ENCODE measurements around the gene GRHL3. TPM values are rescaled to one million over a fixed set of nuclear protein-coding genes. Genes with fewer than 3 reads are reported as not detected.

Gene GRHL3
- total RNA-seq, 2 experiments from 2014 or later: not detected

DNA sequence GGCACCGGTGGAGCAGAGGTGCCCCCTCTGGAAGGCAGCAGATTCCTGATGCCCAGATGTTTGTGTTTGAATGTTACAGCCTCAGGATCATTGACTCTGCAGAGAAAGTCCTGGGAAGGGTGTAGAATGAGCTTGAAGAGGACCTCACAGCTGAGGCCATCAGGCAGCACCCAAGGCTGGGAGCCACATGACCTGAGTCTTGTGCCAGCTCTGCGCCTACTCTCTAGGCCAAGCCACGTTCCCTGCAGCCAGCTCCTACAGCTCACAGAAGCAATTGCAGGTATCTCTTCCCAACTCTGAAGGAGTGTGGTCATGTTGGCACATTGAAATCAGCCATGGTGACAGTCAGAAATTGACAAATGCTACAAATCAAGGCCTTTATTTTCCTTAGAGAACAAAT, 36.3 kb downstream of the GRHL3 start:
- H3K27me3 ChIP-seq (ENCODE audit: control insufficient read depth in 1 of 2, insufficient read depth in 2 of 2, low read length in 2 of 2): no peaks in the 10 kb centered on the region
- H3K4me1 ChIP-seq (ENCODE audit: insufficient read depth, low read length): peaks cover 10% of the 10 kb centered on the region
- Mint-ChIP-seq H3K4me3 (no peak overlapping the region), H3K27me3 (no peaks in the 10 kb centered on the region), H3K36me3 (ENCODE audit: low read depth) (peaks cover 22% of the 10 kb centered on the region), H3K9me3 (no peaks in the 10 kb centered on the region), H3K27ac (no peak overlapping the region), H3K4me1 (ENCODE audit: low read depth) (peaks cover 14% of the 10 kb centered on the region)
- H3K27ac ChIP-seq (ENCODE audit: low read depth in 1 of 2, low read length in 2 of 2): no peak overlapping the region
- peaks cover 9% of the 10 kb centered on the region for H3K36me3 ChIP-seq (ENCODE audit: insufficient read depth, low read length)
- DNase-seq (no peak), ATAC-seq (ENCODE audit: poor library complexity) (no peak)
- H3K9me3 ChIP-seq (ENCODE audit: control insufficient read depth in 1 of 2, insufficient read depth in 1 of 2, low read length in 2 of 2): no peaks in the 10 kb centered on the region
- intact Hi-C loops (cut with DNase I, micrococcal nuclease): no loop called here
- ChIA-PET CTCF (no interaction called here), POLR2A (no interaction called here)
- H3K4me3 ChIP-seq (ENCODE audit: low read length): no peak overlapping the region
- TF ChIP-seq, protein P1, sequence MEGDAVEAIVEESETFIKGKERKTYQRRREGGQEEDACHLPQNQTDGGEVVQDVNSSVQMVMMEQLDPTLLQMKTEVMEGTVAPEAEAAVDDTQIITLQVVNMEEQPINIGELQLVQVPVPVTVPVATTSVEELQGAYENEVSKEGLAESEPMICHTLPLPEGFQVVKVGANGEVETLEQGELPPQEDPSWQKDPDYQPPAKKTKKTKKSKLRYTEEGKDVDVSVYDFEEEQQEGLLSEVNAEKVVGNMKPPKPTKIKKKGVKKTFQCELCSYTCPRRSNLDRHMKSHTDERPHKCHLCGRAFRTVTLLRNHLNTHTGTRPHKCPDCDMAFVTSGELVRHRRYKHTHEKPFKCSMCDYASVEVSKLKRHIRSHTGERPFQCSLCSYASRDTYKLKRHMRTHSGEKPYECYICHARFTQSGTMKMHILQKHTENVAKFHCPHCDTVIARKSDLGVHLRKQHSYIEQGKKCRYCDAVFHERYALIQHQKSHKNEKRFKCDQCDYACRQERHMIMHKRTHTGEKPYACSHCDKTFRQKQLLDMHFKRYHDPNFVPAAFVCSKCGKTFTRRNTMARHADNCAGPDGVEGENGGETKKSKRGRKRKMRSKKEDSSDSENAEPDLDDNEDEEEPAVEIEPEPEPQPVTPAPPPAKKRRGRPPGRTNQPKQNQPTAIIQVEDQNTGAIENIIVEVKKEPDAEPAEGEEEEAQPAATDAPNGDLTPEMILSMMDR (IDR thresholded peaks at IDR 0.05): no peak

DNA sequence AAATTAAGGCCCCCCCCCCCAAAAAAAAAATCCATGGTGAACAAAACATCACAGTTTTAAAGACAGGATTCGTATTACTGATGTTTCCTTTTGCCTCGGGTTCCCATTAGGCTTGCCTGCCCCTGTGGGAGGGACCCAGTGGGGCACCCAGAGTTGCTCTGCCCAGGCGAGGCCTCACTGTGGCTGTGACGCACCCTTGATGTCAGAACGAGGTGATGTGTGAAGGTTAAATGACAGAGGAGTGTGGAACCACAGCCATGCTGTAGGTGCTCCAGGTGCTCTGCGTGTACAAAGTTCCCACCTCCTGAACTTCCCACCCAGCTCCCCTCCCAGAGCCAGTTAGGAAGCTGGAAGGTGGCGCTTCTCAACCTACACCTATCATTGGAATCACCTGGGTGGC, 37.9 kb downstream of the GRHL3 start:
- peaks cover 28% of the 10 kb centered on the region for H3K36me3 Mint-ChIP-seq (ENCODE audit: low read depth)
- Histone ChIP-seq H3K36me3 (ENCODE audit: insufficient read depth, low read length) (peaks cover 9% of the 10 kb centered on the region), H3K4me1 (ENCODE audit: insufficient read depth, low read length) (peaks cover 3% of the 10 kb centered on the region), H3K4me3 (ENCODE audit: low read length) (no peak overlapping the region), H3K27me3 (ENCODE audit: control insufficient read depth in 1 of 2, insufficient read depth in 2 of 2, low read length in 2 of 2) (no peaks in the 10 kb centered on the region), H3K9me3 (ENCODE audit: control insufficient read depth in 1 of 2, insufficient read depth in 1 of 2, low read length in 2 of 2) (no peaks in the 10 kb centered on the region), H3K27ac (ENCODE audit: low read depth in 1 of 2, low read length in 2 of 2) (no peak overlapping the region)
- intact Hi-C loops (cut with DNase I, micrococcal nuclease): no loop called here
- DNase-seq: no peak
- no peak for ATAC-seq (ENCODE audit: poor library complexity)
- H3K27ac Mint-ChIP-seq: no peak overlapping the region
- ChIA-PET CTCF (no interaction called here), POLR2A (no interaction called here)
- no peaks in the 10 kb centered on the region for H3K9me3 Mint-ChIP-seq
- H3K27me3 Mint-ChIP-seq: no peaks in the 10 kb centered on the region
- peaks cover 3% of the 10 kb centered on the region for H3K4me1 Mint-ChIP-seq (ENCODE audit: low read depth)
- TF ChIP-seq, protein P1 (IDR thresholded peaks at IDR 0.05): no peak
- no peak overlapping the region for H3K4me3 Mint-ChIP-seq

DNA sequence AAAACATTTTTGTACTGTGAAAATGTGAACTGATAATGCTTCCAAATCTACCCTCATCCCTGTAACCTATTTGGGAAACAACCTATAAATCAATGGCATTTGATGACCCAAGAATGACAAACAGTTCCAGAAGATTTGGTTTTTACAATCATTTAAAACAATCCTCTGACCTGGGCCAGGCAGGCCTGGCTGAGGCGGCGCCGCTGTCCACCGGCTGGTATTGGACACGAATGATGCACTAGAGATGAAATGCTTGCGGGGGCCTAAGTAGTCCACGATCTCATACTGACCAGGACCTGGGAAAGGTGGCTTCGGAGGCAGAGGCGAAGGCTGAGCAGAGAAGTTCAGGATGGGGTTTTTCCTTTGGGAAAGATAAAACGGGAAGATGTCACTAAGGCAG, 41.5 kb downstream of the GRHL3 start:
- no peaks in the 10 kb centered on the region for H3K4me1 Mint-ChIP-seq (ENCODE audit: low read depth)
- ATAC-seq (ENCODE audit: poor library complexity): no peak
- H3K27me3 ChIP-seq (ENCODE audit: control insufficient read depth in 1 of 2, insufficient read depth in 2 of 2, low read length in 2 of 2): no peaks in the 10 kb centered on the region

More for the DNA sequence above, 41.5 kb downstream of the GRHL3 start:
- Mint-ChIP-seq H3K27ac (no peak overlapping the region), H3K36me3 (ENCODE audit: low read depth) (peaks cover 34% of the 10 kb centered on the region), H3K9me3 (no peaks in the 10 kb centered on the region), H3K4me3 (no peak overlapping the region), H3K27me3 (no peaks in the 10 kb centered on the region)
- Histone ChIP-seq H3K9me3 (ENCODE audit: control insufficient read depth in 1 of 2, insufficient read depth in 1 of 2, low read length in 2 of 2) (no peaks in the 10 kb centered on the region), H3K4me3 (ENCODE audit: low read length) (no peak overlapping the region), H3K27ac (ENCODE audit: low read depth in 1 of 2, low read length in 2 of 2) (no peak overlapping the region), H3K36me3 (ENCODE audit: insufficient read depth, low read length) (peaks cover 9% of the 10 kb centered on the region), H3K4me1 (ENCODE audit: insufficient read depth, low read length) (no peaks in the 10 kb centered on the region)
- ChIA-PET POLR2A (no interaction called here), CTCF (no interaction called here)
- intact Hi-C loops (cut with DNase I, micrococcal nuclease): no loop called here
- no peak for DNase-seq
- TF ChIP-seq, protein P1 (IDR thresholded peaks at IDR 0.05): no peak

All from CD4-positive, alpha-beta T cell (primary cell).